CD14-positive monocyte (primary cell): ENCODE results near the gene NTN4. TPM values are rescaled to one million over a fixed set of nuclear protein-coding genes. Genes with fewer than 3 reads are reported as not detected.

Source experiments
- DNase-seq, 3 donors: peaks; one replicate each; pipeline ENCODE4 v3.0.0-alpha.2; 2011 to 2022
- H2AFZ ChIP-seq: 2 replicates; pipeline ENCODE4 v1.6.0; 2012; ENCODE audit warnings: mild to moderate bottlenecking, low read depth, low read length, inconsistent platforms; ENCODE audit not compliant: insufficient read depth, poor library complexity, severe bottlenecking
- H3K27ac ChIP-seq, 2 donors: 1 replicate in 1 of 2; 2 replicates in 1 of 2; pipeline ENCODE4 v1.5.1; 2012 to 2013; ENCODE audit warnings: low read length in 2 of 2, control low read depth in 1 of 2, inconsistent platforms in 1 of 2, low read depth in 1 of 2, mild to moderate bottlenecking in 1 of 2
- H3K27me3 ChIP-seq, 2 donors: one replicate each; pipeline versions ENCODE4 v1.6.0 to v1.6.1; 2011 to 2013; ENCODE audit warnings: low read length in 2 of 2; ENCODE audit not compliant: control insufficient read depth in 2 of 2, insufficient read depth in 2 of 2
- H3K36me3 ChIP-seq, 2 donors: replicated peaks in 1 of 2; 1 replicate in 1 of 2; 2 replicates in 1 of 2; pipeline versions ENCODE4 v1.5.1 to v1.6.1; 2012 to 2013; ENCODE audit warnings: low read length in 2 of 2, control low read depth in 1 of 2, inconsistent platforms in 1 of 2, mild to moderate bottlenecking in 1 of 2; ENCODE audit not compliant: insufficient read depth in 2 of 2, control insufficient read depth in 1 of 2
- H3K4me1 ChIP-seq, 2 donors: 1 replicate in 1 of 2; 2 replicates in 1 of 2; pipeline versions ENCODE4 v1.5.1 to v1.6.1; 2012 to 2013; ENCODE audit warnings: low read length in 2 of 2, control low read depth in 1 of 2, inconsistent platforms in 1 of 2, mild to moderate bottlenecking in 1 of 2, moderate library complexity in 1 of 2; ENCODE audit not compliant: insufficient read depth in 2 of 2, control insufficient read depth in 1 of 2
- H3K4me2 ChIP-seq: replicated peaks from 2 replicates; pipeline ENCODE3; 2012; ENCODE audit warnings: low read length, moderate library complexity, mild to moderate bottlenecking; ENCODE audit not compliant: poor library complexity, severe bottlenecking; ENCODE audit errors: extremely low read depth
- H3K4me3 ChIP-seq, 3 experiments: fragments of 200-600 bp in 1 of 3; sonication (generic) in 1 of 3; replicated peaks in 1 of 3; 1 replicate in 2 of 3; 2 replicates in 1 of 3; pipeline ENCODE4 v1.5.1; 2011 to 2013; ENCODE audit warnings: low read length in 3 of 3, mild to moderate bottlenecking in 3 of 3, control low read depth in 2 of 3, low read depth in 2 of 3, inconsistent platforms in 1 of 3, moderate library complexity in 1 of 3
- H3K79me2 ChIP-seq: 2 replicates; pipeline ENCODE4 v1.6.0; 2012; ENCODE audit warnings: mild to moderate bottlenecking, control low read depth, inconsistent platforms, low read length, moderate library complexity; ENCODE audit not compliant: insufficient read depth
- H3K9ac ChIP-seq: 2 replicates; pipeline ENCODE4 v1.6.0; 2017; ENCODE audit warnings: low read length, mild to moderate bottlenecking; ENCODE audit not compliant: insufficient read depth, poor library complexity, severe bottlenecking
- H3K9me3 ChIP-seq, 2 donors: replicated peaks in 1 of 2; 1 replicate in 1 of 2; 2 replicates in 1 of 2; pipeline versions ENCODE4 v1.5.1 to v1.6.1; 2012 to 2013; ENCODE audit warnings: low read length in 2 of 2, control low read depth in 1 of 2; ENCODE audit not compliant: control insufficient read depth in 1 of 2, insufficient read depth in 1 of 2
- H4K20me1 ChIP-seq: 2 replicates; pipeline ENCODE4 v1.6.0; 2012; ENCODE audit warnings: mild to moderate bottlenecking, low read length, control low read depth, moderate library complexity; ENCODE audit not compliant: insufficient read depth
- H3K27ac Mint-ChIP-seq, 7 donors: one replicate each; pipeline ENCODE4 v1.8.0; 2020; ENCODE audit warnings: mild to moderate bottlenecking in 7 of 7, mixed read lengths in 7 of 7, moderate library complexity in 6 of 7, inconsistent platforms in 2 of 7
- H3K27me3 Mint-ChIP-seq, 3 donors: one replicate each; pipeline ENCODE4 v1.8.0; 2021 to 2022; ENCODE audit warnings: low read depth in 3 of 3, mild to moderate bottlenecking in 3 of 3, mixed read lengths in 3 of 3, moderate library complexity in 3 of 3, inconsistent platforms in 1 of 3
- H3K36me3 Mint-ChIP-seq, 2 donors: one replicate each; pipeline ENCODE4 v1.8.0; 2020; ENCODE audit warnings: mixed read lengths in 2 of 2, inconsistent platforms in 1 of 2, mild to moderate bottlenecking in 1 of 2
- H3K4me1 Mint-ChIP-seq: one replicate; pipeline ENCODE4 v1.8.0; 2020; ENCODE audit warnings: mild to moderate bottlenecking, mixed read lengths
- H3K4me3 Mint-ChIP-seq, 2 donors: one replicate each; pipeline ENCODE4 v1.8.0; 2020; ENCODE audit warnings: mild to moderate bottlenecking in 2 of 2, mixed read lengths in 2 of 2, moderate library complexity in 1 of 2
- H3K9me3 Mint-ChIP-seq, 7 donors: one replicate each; pipeline ENCODE4 v1.8.0; 2020 to 2022; ENCODE audit warnings: mixed read lengths in 7 of 7, mild to moderate bottlenecking in 6 of 7, moderate library complexity in 6 of 7, inconsistent platforms in 2 of 7
- WGBS: methylation state at CpG from one replicate; pipeline ENCODE4 v1.1.5; 2013; ENCODE audit warnings: missing lambda C conversion rate; ENCODE audit not compliant: insufficient coverage; 5-methylcytosine and 5-hydroxymethylcytosine counted together
- intact Hi-C, 2 donors: fragments of 100-400 bp; cut with micrococcal nuclease; formaldehyde crosslinking; loops; one replicate each; pipeline versions ENCODE4 v1.15.0 to v1.15.1; 2023
- polyA plus RNA-seq, 3 donors: library from polyadenylated mRNA; depleted of rRNA in 1 of 3; unstranded in 2 of 3; stranded (reverse) in 1 of 3; fragments of 300-500 nt in 2 of 3; fragments of >200 nt in 1 of 3; fragmentation: Illumina TruSeq in 2 of 3; gene quantifications; 1 replicate in 2 of 3; 2 replicates in 1 of 3; pipeline ENCODE4 v1.2.3, GENCODE V29; 2012 to 2021
- TF ChIP-seq, protein P1 (sequence below): fragments of 200-600 bp; IDR thresholded peaks from one replicate; pipeline ENCODE4 v1.8.0; 2022; ENCODE audit warnings: antibody characterized with exemption, mild to moderate bottlenecking

Gene NTN4
- polyA plus RNA-seq, 3 donors: not detected

DNA sequence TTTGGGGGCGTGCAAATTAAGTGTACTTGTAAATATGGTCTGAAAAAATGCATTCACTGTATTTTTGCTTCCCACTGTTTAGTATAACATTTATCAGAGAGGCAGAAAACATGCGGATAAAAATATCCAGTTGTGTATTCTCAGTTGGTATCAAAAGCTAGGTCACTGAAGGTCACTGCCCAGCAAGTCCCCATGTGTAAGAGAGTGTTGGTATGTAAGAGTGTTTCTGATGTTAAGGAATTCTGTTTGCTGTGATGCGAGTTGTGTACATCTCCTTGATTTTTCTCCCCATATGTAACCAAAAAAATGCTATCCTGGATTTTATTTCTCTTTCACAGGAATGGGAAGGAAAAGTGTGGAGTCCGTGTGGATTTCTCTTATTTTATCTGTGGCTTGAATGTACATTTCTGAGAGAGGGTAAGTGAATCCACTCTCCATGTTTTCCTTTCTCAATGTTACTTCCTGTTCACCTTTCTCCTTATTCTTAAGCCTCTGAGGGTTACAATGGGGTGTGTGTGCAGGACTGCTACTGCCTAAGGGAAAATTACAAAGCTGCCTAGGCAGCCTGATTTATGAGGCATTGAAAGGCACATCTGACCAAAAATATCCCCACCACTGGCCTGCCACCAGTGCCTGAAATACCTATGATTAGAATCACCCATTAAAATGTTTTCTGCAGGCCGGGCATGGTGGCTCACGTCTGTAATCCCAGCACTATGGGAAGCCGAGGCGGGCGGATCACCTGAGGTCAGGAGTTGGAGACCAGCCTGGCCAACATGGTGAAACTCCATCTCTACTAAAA is 141.4 kb downstream of the NTN4 start:
- H3K27me3 ChIP-seq: no peaks in the 10 kb centered on the region
- H3K27ac ChIP-seq: no peak overlapping the region
- intact Hi-C loops: no loop called here
- H3K27me3 Mint-ChIP-seq: peaks cover 6 to 16% (median 11%) of the 10 kb centered on the region in 3 donors
- no peaks in the 10 kb centered on the region for H4K20me1 ChIP-seq
- H3K36me3 ChIP-seq: no peaks in the 10 kb centered on the region
- peaks cover 0 to 4% of the 10 kb centered on the region in 2 donors for H3K9me3 ChIP-seq
- H3K4me1 ChIP-seq: no peaks in the 10 kb centered on the region
- no peak for DNase-seq
- H3K27ac Mint-ChIP-seq: no peak overlapping the region
- no peak overlapping the region for H3K4me3 ChIP-seq
- H3K9ac ChIP-seq: no peak overlapping the region
- H3K4me2 ChIP-seq: no peak overlapping the region
- H2AFZ ChIP-seq: no peak overlapping the region
- WGBS: 100% methylated on average over 1 of the region's 9 CpGs
- H3K36me3 Mint-ChIP-seq: no peaks in the 10 kb centered on the region
- H3K9me3 Mint-ChIP-seq: peaks cover 0 to 3% (median 0%) of the 10 kb centered on the region in 7 donors
- TF ChIP-seq, protein P1, sequence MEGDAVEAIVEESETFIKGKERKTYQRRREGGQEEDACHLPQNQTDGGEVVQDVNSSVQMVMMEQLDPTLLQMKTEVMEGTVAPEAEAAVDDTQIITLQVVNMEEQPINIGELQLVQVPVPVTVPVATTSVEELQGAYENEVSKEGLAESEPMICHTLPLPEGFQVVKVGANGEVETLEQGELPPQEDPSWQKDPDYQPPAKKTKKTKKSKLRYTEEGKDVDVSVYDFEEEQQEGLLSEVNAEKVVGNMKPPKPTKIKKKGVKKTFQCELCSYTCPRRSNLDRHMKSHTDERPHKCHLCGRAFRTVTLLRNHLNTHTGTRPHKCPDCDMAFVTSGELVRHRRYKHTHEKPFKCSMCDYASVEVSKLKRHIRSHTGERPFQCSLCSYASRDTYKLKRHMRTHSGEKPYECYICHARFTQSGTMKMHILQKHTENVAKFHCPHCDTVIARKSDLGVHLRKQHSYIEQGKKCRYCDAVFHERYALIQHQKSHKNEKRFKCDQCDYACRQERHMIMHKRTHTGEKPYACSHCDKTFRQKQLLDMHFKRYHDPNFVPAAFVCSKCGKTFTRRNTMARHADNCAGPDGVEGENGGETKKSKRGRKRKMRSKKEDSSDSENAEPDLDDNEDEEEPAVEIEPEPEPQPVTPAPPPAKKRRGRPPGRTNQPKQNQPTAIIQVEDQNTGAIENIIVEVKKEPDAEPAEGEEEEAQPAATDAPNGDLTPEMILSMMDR: no peak
- no peaks in the 10 kb centered on the region for H3K4me1 Mint-ChIP-seq
- H3K4me3 Mint-ChIP-seq: no peak overlapping the region
- no peaks in the 10 kb centered on the region for H3K79me2 ChIP-seq

DNA sequence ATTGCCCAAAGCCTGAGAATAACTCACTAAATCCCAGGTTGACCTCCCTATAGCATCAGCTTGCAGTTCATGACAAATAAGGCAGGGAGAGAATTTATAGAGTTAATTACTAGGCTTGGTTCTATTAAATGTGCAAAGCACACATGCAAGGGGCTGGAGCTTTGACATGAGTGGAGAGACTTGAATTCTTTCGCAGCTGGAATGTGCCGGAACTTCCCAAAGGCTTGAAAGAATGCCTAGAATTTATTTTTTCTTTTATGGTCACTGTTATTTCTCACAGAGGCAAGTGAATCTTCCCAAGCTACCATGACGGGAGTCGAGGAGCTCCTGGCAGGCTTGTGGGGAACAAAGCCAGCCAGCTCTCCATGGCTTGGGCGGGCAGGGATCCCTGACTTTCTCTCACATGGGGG is 143.8 kb downstream of the NTN4 start:
- Mint-ChIP-seq H3K4me3 (no peak overlapping the region), H3K27ac (no peak overlapping the region), H3K36me3 (no peaks in the 10 kb centered on the region), H3K4me1 (no peaks in the 10 kb centered on the region), H3K27me3 (peaks cover 7 to 16% (median 10%) of the 10 kb centered on the region in 3 donors), H3K9me3 (peaks cover 0 to 3% (median 0%) of the 10 kb centered on the region in 7 donors)
- Histone ChIP-seq H4K20me1 (no peaks in the 10 kb centered on the region), H3K9ac (no peak overlapping the region), H3K36me3 (no peaks in the 10 kb centered on the region), H3K79me2 (no peaks in the 10 kb centered on the region), H3K4me1 (no peaks in the 10 kb centered on the region), H3K4me3 (no peak overlapping the region), H3K4me2 (no peak overlapping the region), H3K9me3 (peaks cover 0 to 4% of the 10 kb centered on the region in 2 donors), H2AFZ (no peak overlapping the region), H3K27me3 (no peaks in the 10 kb centered on the region), H3K27ac (no peak overlapping the region)
- TF ChIP-seq, protein P1: no peak
- 96% methylated on average over 5 of the region's 5 CpGs for WGBS
- DNase-seq: no peak
- intact Hi-C loops: no loop called here
